Colon (tissue), 2 donors: ENCODE data around the gene ASS1.
"Not testable (repeated sequence)": the region's sequence is repeated elsewhere in the genome, so short reads cannot be mapped to it uniquely, and the experiment has no call there.

Source experiments
- FAIRE-seq: peaks from 2 replicates; lab custom pipeline; 2012; peaks lifted over from hg19 to GRCh38; lab: Jason Lieb, UNC
- donor health status: control.
- donor health status: control.

ASS1 gene

DNA sequence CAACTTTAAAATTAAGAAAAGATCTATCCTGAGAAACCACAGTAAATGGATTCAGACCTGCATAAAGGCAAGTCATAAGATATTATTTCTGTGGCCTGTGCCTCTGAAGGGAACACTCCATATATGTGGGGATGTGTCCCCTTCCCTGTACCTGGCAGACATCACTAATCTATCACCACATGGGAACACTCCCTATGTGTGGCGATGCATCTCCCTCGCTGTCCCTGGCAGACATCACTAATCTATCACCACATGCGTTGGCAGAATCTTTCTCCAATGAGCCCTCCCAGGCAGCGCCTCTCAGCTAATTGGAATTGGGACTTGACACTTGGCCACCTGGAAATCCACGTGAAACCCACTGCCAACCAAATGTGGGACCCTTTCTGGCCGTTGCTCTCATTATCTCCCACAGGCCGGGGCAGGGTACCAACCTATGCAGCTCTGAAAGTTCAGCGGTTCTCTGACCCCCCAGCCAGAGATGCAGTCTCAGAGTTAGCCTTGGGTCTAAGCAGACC is 25.2 kb upstream of the ASS1 start:
- FAIRE-seq = no peak

DNA sequence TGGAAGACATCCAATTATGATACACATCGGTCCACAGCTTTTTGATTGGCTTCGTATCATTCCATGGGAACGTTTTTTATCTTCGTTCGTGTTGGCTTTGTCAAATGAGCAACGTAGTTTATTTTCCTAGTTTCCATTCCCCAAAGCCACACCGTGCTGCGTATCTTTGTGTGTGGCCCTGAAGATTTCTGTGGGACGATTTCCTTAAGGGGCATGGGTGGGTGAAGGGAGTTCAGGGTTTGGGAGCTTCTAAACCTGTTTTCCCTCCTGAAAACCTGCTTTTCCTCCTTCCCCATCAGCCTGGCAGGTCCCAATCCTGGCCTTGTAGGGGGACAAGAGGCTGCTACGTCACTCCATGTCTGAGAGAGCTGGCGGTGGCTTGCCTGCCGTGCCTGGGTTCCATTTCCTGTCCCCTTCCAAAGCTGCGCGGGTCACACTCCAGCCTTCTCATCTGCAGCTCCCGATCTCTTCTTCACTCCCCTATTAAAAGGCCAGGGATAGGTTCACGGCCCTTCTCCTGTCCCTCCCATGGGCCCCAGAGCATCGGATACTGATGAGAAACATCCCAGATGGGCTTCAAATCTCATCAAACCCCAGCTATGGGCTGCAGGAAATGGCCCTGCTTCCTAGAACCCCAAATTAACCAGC is 23.5 kb upstream of the ASS1 start:
- no peak for FAIRE-seq

DNA sequence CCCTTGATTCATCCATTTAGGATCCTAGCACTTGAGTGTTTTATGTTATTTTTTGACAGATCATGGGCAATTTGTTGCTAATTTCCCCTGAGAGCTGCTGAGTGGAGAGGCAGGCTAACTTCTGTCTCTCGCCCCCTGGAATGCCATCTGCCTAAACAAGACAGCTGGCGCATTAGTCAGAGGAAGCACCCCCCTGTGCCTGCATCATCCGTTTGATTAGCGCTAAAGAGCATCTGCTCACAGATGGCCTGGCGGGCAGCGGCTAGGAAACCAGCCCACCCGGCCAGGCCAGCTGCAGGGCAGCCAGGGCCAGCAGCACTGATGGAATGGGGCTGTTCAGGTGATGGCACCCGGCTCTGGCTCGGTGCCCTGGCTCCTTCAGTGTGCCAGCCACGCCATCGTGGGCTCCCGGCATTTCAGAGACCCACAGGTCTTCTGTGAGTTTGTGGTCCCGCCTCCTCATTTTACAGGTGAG is 22.9 kb upstream of the ASS1 start:
- no peak for FAIRE-seq

DNA sequence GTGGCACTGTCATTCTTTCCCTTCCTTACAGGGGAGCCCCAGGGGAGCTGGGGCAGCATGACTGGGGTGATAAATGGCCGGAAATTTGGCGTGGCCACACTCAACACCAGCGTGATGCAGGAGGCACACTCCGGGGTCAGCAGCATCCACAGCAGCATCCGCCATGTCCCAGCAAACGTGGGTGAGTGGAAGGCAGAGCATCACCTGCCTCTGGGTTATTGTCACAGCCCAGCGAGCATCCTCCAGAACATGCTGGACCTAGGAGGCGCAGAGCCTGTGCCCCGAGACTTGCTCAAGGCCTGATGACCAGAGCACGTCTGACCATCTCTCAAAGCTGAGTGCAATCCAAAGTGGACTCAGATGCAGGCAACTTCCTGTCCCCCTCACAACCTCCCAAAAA is 22.2 kb upstream of the ASS1 start:
- no peak for FAIRE-seq

DNA sequence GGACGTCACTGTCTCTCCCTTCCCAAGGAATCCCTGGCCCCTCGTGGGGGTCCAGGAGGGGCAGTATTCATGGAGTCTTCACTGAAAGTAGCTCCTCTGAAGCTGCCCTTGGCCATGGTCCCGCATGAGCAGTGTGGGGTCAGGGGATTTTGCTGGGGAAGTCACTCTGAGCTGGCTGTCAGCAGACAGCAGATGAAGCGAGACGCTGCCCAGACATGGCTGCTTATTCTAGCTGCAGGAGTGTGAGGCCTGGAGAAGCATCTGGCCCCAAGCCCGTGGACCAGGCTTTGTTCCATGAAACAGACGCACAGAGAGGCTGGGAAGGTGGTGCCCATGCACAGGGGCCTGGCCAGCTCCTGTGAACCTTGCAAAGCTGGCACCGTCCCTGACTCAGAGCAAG is 21.5 kb upstream of the ASS1 start:
- FAIRE-seq = no peak

DNA sequence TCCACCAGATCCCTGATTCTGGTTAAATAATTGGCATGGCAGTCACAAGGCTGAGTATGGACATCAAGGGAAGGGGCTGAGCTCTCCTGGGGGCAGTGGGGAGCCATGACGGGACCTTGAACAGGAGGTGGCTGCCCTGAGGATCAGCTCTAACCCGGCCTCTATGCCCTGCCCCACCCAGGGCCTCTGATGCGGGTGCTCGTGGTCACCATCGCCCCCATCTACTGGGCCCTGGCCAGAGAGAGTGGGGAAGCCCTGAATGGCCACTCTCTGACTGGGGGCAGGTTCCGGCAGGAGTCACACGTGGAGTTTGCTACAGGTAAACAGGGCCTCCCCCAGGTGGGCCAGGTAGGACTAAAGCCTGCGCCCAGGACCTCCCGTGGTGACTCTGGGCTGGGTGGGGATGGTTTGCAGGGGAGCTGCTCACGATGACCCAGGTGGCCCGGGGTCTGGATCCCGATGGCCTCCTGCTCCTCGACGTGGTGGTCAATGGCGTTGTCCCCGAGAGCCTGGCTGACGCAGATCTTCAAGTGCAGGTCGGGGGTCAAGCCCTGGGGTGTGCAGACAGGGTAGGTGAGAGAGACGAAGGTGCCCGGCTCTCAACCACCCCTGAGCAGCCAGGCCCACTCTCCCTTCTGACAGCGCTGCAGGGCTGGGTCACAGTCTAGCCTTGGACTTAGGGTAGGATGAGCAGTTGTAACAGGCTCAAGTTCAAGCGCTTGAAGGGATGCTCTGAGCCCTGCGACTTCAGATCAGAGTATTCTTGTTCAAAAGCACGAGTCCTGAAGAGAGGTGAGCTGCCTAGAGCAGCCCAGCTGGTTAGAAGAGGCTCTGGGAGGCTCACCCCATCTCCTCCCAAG is 19.9 kb upstream of the ASS1 start:
- no peak for FAIRE-seq

DNA sequence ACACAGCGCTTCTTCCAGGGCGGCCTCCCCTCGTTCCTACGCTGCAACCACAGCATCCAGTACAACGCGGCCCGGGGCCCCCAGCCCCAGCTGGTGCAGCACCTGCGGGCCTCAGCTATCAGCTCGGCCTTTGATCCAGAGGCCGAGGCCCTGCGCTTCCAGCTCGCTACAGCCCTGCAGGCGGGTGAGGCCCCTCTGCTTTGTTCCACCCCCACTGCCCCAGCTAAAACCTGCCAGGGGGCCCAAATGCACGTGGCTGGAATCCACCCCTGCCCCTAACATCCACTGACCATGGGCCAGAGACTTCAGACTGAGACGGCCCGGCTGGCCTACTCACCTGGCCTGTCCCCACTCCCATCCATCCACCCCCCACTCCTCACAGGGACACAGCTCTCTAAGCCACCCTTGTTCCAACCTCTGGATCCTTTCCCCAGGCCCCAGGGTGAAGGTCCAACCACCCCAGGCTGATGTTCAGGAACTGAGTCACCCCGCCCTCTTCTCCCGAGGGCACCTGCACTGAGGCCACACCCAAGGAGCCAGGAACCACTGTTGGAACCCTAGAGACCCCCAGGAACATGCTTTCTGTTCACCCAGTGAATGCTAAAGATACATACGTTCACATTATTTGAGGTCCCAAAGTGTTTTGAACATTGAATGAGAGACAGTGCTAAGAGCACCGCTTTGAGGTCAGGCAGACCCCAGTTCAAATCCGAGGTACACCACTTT is 18.9 kb upstream of the ASS1 start:
- no peak for FAIRE-seq

DNA sequence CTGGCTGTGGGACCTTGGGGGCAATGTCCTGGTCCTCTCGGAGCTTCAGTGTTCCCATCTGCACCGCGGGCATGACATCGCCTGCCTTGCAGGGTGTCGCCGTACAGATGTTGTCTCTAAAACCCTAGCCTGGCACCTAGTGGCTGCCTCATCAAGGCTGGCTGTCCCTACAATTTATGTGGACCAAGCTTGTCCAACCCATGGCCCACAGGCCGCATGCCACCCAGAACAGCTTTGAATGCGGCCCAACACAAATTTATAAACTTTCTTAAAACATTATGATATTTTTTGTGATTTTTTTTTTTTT is 18.3 kb upstream of the ASS1 start:
- no peak for FAIRE-seq

DNA sequence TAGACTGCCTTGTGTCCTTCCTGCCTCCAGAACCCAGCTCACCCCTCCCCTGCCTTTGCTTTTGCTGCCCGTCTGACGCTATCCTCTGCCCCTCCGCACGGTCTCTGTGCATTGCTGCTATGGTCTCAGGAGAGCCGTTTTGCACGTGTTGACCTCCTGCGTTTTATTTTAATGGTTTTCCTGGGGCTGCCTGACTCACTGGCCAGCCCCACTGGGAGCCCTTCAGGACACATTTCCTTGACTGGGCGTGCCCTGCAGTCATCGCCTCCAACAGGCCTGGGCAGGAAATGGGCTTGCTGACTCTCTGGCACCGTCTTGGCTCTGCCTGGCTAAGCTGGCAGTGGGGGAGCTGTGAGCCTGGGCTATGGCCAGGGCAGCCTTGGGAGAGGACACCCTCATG is 17.9 kb upstream of the ASS1 start:
- FAIRE-seq = no peak

DNA sequence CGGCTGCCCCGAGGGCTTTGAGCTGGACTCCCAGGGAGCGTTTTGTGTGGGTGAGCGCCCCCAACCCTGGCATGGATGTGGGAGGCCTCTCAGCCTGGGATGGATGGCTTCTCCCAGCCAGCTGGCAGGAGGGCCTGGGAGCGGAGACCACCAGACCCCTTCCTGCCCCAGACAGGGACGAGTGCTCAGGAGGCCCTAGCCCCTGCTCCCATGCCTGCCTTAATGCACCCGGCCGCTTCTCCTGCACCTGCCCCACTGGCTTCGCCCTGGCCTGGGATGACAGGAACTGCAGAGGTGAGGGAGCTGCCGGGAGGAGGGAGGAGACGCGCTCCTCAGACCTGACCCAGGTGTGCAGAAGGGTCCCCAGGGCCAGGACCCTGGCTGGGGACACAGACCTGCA is 17.4 kb upstream of the ASS1 start:
- FAIRE-seq = no peak

DNA sequence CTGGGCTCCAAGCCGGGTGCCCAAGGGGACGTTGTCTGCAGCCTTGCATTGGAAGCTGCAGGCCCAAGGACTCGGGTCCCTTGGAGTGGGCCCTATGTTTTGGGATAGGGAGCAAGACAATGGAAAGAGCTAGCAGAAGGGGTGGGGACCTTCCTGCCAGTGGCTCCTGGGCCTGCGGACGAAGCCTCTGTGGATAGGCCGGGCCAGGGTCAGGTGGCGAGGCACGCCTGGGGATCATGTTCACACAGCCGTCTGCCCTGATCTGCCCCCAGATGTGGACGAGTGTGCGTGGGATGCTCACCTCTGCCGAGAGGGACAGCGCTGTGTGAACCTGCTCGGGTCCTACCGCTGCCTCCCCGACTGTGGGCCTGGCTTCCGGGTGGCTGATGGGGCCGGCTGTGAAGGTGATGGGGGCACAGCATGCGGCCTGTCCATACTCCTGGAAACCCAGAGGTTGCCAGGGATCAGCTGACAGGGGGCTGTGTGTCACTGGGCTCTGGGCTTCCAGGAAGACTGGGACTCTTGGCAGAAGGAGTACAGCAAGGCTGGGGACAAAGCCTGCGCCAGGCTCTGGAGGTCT is 16.6 kb upstream of the ASS1 start:
- FAIRE-seq = no peak

DNA sequence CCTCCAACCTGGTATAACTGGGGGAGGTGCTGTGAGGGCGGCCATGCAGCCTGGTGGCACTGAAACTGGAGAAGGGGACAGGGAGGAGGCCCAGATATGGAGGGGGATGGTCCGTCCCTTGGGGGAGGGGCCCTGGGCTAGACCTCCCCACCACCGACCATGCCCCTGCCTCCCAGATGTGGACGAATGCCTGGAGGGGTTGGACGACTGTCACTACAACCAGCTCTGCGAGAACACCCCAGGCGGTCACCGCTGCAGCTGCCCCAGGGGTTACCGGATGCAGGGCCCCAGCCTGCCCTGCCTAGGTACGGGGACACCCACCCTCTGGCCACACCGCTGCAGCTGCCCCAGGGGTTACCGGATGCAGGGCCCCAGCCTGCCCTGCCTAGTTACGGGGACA is 15.4 kb upstream of the ASS1 start:
- no peak for FAIRE-seq

DNA sequence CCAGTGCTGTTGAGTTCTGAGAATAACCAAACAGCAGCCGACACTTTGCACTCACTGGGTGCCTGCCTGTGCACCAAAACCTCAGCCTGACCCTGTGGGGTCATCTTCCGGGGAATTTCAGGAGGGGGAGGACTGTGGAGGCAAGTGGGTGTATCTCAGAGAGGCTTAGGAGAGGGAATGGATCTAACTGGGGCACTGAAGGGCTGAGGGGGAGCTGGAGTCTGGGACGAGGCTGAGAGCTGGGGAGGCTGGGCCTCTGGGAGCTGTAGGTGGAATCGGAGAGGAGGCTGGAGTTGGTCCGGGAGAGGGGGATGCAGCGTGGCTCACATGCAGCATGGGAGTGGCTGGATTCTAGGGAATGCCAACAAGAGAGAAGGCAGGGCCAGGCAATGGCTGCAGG is 14.9 kb upstream of the ASS1 start:
- FAIRE-seq = no peak

DNA sequence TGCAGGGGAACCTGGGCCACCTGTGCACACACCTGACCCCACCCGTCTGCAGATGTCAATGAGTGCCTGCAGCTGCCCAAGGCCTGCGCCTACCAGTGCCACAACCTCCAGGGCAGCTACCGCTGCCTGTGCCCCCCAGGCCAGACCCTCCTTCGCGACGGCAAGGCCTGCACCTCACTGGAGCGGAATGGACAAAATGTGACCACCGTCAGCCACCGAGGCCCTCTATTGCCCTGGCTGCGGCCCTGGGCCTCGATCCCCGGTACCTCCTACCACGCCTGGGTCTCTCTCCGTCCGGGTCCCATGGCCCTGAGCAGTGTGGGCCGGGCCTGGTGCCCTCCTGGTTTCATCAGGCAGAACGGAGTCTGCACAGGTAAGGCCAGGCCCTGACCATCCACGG is 14.5 kb upstream of the ASS1 start:
- FAIRE-seq = no peak

DNA sequence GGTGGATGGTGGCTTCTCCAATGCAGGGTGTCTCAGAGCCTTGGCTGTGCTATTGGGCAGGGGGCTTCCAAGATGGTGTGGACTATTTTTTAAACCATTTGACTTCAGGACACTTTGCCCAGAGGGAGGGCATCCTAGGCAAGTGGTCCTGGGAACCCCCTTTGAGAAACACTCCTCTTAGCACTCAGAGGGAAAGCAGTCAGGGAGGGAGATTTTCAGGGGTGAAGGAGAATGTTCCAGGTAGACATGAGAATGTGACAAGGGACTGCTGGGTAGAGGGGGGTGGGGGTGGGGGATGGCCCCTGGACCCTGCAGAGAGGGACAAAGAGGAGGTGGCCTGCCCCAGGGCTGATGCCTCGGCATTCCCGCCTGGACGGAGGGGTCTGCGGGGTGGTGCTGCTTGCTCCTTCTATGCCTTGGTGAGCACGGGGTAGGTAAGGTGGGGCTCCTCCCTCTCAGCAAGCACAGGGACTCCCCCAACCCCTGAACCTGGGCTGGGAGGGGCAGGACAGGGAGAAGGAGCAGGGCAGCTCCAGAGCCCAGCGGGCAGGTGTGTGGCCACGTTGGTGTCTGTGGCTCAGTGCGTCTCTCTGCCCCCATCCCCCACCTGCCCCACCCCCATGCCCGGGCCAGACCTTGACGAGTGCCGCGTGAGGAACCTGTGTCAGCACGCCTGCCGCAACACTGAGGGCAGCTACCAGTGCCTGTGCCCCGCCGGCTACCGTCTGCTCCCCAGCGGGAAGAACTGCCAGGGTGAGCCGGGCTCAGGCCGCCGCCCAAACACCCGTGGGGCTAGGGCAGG is 13.8 kb upstream of the ASS1 start:
- no peak for FAIRE-seq

DNA sequence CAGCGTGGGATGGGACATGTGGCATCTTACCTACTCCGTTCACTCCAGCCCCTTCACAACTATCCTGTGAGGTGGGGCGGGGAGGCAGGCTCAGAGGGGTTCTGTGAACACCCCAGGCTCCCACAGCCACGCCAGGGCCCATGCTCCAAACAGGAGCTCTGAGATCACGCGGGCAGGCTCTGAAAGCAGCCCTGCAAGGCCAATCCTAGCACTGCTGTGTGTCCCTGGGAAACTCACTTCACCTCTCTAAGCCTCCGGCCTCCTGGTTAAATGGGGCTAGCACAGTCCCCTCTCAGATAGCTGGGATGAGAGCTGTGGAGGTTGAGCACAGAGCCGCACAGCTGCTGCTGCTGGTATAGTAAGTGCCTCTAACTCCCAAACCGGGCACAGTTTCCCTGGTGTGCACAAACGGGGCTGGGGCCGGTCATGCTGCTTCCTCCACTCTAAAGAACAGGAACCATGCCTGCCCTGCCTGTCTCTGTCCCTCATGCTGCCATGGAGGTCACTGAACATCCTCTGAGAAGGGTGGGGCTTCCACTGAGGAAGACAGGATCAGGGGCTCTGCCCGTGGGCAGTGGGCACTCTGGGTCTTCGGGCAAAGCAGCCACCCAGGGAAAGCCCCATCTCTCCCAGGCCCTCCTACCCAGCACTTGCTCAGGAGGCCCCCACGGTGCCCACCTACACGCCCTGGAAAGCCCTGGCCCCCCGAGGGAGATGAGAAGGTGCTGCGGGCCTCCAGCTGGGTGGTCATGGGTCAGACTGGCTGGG is 13.0 kb upstream of the ASS1 start:
- FAIRE-seq = no peak

DNA sequence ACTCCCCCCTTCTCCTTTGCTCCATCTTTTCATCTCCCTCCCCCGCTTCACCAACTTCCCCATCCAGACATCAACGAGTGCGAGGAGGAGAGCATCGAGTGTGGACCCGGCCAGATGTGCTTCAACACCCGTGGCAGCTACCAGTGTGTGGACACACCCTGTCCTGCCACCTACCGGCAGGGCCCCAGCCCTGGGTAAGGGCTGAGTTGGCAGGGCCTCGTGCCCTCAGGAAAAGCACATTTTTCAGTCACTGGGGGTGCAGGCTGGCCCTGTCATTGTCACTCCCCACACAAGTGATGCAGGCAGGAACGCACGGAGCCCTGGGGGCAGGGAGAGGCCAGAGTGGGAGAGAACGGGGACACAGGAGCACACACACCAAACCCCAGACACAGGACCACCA is 12.4 kb upstream of the ASS1 start:
- no peak for FAIRE-seq

DNA sequence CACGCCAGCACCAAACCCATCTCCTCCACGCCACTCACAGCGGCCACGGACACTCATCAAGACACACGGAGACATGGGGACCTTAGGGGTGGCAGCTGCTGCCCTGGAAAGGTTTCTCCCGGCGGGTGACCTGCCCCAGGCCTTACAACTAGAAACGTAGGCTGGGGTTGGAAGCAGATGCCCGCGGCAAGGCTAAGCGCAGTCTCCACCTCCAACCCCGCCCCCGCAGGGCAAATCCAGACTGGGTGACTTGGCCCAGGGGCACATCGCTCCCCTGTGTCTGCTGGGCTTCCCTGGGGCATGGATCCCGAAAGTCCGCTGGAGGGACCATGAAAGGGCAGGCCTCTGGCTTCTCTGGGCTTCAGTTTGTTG is 12.0 kb upstream of the ASS1 start:
- no peak for FAIRE-seq

DNA sequence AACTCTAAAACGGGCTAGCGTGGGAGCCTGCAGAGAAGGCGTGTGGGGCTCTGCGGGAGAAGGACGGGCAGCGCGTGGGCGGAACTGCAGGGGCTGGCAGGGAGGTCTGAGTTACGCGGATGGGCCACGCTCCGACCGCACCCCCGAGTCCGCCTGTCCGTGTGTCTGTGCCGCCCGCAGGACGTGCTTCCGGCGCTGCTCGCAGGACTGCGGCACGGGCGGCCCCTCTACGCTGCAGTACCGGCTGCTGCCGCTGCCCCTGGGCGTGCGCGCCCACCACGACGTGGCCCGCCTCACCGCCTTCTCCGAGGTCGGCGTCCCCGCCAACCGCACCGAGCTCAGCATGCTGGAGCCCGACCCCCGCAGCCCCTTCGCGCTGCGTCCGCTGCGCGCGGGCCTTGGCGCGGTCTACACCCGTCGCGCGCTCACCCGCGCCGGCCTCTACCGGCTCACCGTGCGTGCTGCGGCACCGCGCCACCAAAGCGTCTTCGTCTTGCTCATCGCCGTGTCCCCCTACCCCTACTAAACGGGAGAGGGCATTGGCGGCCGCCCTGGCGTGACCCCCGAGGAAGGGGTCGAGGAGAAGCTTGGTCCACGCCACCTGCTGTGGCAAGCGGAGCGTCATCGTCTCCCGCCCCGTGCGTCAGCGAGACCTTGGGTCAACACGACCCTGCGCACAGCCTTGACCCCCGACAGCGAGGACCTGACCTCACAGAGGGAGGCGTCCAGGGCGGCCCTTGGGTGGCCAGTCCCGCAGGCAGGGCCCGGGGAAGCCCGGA is 11.4 kb upstream of the ASS1 start:
- no peak for FAIRE-seq

DNA sequence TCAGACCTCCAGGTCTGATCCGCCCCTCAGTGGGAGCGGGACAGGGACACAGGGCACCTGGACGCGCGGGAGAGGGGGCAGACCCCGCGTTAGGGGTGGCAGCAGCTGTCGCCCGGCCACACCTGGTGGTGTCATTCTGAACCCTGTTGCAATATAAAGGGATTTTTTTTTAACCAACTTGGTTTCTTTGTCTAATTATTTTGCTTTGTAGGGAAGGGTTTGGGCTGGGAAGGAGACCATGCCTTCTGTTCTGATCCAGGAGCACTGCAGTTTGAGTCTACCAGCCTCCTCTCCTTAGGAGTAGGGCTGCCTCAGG is 10.9 kb upstream of the ASS1 start:
- no peak for FAIRE-seq

DNA sequence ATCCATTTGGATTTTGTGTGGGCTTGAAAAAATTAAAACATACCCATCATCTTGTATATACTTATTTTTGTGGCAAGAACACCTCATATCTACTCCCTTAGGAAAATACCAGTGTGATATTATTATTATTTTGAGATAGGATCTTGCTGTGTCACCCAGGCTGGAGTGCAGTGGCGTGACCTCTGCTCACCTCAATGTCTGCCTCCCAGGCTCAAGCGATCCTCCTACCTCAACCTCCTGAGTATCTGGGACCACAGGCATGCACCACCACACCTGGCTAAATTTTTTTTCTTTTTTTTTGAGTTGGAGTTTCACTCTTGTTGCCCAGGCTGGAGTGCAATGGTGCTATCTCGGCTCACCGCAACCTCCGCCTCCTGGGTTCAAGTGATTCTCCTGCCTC is 10.1 kb upstream of the ASS1 start:
- not testable (repeated sequence) for FAIRE-seq
